ENCODE results near the gene HJV.

HJV gene

DNA sequence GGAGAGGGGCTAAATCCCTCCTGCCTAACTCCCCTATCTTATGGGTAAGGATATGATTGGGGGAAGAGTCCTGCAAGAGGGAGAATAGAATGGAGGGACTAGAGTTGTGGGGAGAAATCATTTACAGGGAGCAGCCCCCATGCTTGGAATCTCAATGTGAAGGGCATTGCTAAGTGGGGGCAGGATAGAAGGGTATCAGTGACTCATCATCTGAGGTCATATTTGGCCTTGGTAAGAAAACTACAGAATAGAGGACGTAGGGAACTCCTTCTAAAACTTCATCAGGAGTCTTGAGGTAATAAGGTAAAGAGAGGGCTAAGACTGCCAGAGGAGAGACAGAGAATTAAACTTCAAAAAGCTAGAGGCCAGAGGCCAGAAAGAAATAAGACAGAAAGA, 487 bp downstream of the HJV start:
- no peak for DNase-seq (ENCODE audit: low read depth in 3 of 3)

DNA sequence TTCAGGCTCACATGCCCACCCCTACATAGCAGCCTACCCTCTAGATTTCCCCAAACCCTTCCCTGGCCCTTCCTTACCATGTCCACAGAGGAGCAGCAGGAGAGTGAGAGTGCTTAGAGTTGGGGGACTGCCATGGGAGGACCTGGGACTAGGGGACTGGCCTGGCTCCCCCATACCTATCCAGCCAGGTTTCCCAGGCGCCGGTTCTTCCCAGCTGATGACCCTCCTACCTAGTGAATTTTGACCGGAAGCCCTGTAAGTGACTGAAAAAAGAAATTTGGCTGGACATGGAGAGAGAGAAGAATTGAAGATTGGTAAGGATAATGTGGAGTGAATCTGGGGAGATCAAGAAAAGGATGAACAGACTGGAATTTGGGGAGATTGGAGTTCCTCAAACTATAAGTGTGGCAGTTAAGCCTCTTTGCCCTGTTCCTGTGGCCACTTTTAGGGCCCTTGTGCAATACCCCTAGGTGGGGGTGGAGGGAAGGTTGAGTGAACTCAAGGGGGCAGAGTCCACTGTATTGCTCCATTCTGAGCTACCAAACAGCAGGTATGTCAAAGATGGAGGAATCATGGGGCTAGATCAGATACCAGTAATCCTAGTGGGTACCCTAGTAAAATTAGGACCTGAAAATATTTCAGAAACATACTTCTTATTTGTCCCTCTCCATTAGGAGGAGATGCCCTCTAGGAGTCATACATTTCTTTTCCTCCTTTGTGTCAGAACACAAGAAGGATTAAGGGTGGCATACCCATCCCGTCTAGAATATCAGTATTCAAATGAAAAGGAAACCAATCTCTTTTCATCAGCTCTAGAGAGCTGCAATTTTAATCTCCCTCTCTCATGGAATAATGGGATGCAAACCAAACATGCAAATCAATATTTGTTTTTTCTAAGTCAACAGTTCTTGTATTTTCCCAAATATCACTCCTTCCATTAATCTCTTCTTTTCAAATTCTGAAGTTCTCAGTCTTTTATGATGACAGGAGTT, 1.2 kb downstream of the HJV start:
- no peak for DNase-seq (ENCODE audit: low read depth in 3 of 3)

DNA sequence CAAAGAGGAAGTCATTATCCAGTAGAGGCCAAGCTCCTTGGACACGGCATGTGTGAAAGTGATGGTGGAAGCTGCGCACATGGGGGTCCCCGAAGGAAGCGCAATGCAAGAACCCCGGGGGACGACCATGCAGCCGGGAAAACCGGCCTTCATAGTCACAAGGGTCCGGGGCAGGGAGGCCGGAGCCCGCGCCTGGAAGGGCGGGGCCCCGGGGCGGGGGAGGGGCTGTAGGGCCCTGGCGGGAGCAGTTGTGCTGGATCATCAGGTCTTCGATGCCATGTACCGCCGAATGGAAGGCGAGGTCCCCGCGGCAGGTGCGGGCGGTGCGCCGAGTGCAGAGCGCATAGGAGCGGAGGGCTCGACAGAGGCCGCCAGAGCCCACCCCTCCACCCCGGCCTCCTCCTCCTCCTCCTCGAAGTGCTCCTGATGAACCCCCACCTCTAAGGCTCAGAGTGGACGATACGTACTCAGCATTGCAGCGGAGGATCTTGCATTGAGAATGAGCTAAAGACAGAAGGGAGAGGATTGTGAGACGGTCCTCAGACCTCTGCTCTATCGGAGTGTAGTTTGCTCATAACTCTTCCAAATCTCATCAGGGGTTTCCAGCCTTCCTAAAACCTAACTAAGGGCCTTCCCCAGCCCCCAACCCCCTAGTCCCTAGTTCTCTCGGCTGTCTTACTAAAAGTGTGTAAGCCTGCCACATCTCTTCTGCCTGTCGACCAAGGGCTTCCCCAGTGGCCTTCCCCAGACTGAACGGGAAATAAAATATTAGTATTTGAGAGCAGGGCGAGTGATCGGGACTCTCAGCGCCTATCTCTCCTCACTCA, 2.1 kb downstream of the HJV start:
- no peak for DNase-seq (ENCODE audit: low read depth in 3 of 3)

DNA sequence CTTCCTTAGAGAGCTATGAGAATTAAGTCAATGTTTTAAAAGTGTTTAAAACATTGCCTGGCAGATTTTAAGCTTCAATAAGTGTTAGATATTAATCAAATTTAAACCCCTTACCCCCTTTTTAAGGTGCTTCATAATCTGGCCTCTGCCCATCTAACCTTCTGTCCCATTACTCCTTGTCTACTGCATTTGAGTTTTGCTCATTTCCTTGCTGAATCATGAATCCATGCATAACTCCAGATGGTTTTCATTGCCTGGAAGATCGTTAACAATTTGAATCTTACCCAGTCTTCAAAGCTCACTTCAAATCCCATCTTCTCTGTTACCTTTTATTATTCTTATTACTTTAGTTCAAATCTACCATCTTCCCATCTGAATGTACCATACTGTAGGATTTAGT, 4.6 kb downstream of the HJV start:
- no peak for DNase-seq (ENCODE audit: low read depth in 3 of 3)

DNA sequence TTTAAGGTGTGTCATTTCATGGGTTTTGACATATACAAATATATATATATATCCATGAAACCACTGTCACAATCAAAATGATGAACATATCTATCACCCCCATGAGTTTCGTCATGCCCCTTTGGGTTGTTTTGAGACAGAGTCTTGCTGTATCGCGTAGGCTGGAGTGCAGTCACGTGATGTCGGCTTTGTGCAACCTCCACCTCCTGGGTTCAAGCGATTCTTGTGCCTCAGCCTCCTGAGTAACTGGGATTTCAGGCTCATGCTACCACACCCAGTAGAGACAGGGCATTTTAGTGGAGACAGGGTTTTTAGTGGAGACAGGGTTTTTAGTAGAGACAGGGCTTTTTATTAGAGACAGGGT, 8.0 kb downstream of the HJV start:
- DNase-seq (ENCODE audit: low read depth in 3 of 3), result no peak

DNA sequence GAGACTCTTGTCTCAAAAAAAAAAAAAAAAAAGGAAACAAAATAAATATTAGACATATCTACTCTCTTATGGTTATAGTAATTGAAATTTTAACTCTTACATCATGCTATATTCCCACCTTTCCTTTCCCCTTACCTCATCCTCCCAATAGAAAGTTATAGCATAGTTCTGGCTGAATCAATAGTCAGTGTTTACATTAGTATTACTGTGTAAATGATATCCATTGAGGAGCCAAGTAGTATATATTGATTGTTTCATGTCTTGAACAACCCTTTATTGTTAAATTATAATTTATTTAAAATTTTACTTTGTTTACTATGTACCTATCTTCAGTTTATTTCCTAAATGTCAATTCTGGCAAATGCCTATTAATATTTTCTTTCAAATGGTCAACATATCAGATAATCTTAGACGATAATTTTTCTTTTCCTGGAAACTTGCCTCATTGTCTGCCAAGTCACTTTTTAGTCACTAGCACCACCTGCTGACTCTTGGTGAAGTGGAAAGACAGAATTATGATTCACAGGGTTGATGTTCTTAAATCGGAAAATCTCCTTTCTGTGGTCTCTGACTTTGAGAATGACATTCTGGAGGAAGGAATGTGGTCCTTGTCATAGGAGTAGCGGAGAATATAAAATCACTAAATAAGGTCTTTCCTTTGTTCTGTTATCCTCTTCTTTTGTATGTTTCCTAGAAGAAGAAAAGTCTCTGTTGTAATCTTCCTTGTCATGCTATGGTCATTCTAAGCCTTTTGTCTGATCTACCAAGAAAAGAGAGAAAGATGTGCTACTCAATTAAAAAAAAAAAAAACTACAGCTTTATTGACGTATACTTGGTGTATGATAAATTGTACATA, 8.6 kb downstream of the HJV start:
- no peak for DNase-seq (ENCODE audit: low read depth in 3 of 3)

DNA sequence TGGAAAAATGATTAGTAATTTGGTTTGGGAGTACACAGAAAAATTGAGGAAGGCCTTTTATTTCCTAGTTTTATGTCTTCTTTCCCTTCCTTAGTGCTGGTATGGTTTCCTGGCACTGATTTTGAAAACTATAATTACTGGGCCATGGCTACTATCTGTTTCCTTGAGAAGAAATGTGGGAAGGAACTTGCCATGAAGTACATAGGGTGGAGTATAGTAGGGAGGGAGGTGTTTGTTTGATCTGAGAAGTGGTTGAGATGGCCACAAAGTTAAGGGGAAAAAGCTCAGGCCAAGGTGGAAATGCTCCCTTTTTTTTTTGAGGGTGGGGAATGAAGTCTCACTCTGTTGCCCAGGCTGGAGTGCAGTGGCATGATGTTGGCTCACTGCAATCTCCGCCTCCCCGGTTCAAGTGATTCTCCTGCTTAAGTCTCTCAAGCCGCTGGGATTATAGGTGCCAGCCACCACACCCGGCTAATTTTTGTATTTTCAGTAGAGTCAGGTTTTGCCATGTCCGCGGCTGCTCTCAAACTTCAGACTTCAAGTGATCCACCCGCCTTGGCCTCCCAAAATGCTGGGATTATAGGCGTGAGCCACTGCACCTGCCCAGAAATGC, 11.3 kb downstream of the HJV start:
- DNase-seq (ENCODE audit: low read depth in 3 of 3), result no peak

DNA sequence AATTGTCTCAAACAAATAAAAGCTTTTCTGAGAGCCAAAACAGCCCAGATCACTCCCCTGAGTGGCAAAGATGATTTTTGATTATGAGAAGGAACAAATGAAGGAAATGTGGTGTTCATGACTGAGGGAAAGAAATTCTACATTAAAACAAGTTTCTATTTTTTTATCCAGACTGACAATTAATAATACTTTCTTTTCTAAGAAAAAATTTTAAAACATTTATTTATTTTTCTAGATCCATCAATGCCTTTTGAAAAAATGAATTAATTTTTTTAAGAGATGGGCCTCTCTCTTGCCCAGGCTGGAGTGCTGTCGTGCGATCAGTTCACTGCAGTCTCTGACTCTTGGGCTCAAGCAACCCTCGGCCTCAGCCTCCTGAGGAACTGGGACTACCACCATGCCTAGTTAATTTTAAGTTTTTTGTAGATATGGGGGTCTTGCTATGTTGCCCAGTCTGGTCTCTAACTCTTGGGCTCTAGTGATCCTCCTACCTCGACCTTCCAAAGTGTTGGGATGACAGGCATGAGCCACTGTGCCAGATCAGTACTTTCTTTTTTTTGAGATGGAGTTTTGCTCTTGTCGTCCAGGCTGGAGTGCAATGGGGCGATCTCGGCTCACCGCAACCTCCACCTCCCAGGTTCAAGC, 13.9 kb downstream of the HJV start:
- no peak for DNase-seq (ENCODE audit: low read depth in 3 of 3)

DNA sequence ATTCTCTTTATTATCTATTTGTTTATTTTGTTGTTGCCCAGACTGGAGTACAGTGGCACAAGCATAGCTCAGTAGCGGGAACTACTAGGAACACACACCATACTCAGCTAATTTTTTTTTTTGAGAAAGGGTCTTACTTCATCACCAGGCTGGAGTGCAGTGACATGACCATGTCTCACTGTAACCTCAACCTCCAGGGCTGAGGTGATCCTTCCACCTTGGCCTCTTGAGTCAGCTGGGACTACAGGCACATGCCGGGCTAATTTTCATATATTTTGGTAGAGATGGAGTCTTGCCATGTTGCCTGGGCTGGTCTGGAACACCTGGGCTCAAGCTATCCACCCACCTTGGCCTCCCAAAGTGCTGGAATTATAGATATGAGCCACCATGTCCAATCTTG, 19.8 kb downstream of the HJV start:
- no peak for DNase-seq (ENCODE audit: low read depth in 3 of 3)

DNA sequence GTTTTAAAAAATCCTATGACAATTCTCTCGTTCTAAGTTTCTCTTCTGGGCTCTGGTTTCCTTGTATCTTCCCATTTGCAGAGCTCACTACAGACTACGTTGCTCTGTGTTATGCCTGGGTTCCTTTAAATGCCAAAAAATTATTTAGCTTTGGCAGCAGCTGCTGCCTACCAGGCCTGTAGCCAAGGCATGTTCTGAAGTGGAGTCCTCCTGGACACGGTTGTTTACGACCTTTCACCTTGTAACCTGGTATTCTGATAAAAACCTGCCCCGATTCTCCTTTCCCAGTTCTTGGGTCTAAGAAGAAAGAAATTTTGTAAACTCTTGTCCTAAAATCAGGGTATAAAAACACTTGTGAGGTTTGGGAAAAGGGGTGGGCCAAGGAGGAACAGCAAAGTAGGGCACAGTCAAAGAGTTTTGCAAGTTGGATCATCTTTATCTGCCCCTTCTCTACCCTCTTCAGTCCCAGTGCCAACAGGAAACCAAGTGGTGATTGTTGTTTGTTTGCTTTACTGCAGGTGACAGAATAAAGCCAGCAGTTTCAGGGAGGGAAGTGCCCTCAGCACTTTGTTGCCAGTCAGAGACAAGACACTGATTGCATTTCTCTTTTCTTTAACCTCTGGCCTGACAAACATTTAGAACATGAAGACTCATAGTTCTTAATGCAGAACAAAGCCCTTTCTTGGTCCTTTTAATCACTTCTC, 22.1 kb downstream of the HJV start:
- no peak for DNase-seq (ENCODE audit: low read depth in 3 of 3)

DNA sequence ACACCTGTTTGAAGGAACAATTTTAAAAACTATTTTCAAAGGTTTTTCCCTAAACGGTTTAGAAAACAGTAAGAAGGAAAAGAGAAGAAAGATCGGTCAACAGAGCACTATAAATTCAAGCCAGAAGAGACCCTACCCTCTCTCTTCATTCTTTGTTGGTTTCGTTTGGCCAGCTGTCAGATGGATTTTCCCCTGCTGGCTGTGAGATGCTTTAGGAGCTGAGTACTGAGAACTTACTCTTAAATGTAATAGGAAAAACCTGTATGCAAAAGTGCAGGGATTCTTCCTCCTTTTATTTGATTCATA, 23.9 kb downstream of the HJV start:
- DNase-seq (ENCODE audit: low read depth in 3 of 3), result no peak

DNA sequence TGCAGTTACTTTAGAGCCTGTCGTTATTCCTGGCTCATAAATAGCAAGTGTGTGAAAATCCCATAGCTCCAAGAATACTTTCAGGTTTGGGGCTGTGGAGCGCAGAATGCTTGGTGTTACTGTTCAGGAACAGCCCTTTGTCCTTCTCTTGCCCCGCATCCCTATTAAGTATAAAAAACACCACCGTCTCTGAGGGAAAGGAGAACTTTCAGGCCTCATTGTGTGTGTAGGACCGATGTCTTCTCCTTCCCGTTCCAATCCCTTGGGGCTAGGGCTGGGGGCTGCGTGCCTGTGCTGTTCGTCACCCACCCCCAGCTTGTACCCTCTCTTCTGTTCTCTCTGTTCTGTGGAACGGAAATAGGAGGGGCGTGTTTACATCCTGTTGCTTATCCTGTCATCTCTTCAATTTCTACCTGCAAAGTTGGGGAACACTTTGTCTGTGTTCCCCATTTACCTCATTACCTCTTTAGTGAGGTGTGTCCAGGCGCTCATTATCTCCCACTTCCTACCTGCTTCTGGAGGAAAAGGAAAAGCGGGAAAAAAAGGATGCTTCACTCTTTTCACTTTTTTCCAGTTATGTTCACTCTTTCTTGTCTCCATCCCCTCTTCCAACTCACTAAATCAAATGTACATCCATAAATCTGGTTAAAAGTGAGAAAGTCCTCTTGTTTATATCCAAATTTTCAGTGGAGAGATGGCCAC, 24.4 kb downstream of the HJV start:
- no peak for DNase-seq (ENCODE audit: low read depth in 3 of 3)

DNA sequence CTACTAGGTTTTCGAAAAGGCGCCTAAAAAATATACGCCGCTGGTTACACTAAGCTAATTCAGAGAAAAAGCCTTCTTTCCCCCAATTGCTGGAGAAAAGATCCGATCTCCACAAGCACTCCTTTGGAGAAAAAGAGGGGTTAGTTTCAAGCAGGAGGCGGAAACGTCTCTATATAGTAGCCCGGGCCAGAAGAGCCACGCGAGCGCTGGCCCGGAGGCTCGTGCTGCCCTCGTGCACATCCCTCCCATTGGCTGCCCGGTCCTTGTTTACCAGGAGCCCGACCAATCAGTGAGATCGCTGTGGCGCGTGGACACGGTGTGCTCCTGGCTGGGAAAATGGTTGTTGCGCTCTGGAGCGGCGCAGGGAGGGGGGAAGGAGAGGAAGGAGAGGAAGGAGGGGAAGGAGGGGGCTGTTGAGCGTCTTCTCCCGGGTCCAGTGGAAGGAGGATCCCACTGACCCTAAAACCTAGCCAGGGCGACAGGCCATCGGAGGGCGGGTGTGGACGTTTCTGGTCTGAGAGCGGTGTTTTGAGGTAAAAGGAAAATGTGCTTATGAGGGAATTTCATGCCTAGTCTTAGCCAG, 25.0 kb downstream of the HJV start, which contains the start of gene TXNIP:
Gene TXNIP, minus strand, starts transcription at position 147 of the 583 bp plus-strand sequence. CDS start 313 bp downstream, outside the sequence.
- peak; percentile 73 to 83 (median 74) for DNase-seq (ENCODE audit: low read depth in 3 of 3)

DNA sequence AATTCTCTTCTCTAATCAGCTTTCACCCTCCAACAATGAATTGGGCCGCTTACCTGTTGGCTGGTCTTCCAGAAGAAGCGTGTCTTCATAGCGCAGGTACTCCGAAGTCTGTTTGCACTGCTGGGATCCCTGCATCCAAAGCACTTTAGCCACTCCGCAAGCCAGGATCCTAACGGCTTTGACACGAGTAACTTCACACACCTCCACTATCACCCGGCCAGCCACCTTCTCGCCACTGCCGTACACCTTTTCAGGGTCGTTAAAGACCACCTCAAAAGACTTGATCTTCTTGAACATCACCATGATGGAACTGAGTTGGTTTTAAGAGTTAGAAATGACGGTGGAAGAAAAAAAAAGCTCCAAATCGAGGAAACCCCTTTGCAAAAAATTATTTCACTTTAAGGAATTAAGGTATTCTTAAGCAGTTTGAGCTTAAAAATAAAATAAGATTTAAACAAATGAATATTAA, 25.5 kb downstream of the HJV start:
- no peak for DNase-seq (ENCODE audit: low read depth in 3 of 3)

DNA sequence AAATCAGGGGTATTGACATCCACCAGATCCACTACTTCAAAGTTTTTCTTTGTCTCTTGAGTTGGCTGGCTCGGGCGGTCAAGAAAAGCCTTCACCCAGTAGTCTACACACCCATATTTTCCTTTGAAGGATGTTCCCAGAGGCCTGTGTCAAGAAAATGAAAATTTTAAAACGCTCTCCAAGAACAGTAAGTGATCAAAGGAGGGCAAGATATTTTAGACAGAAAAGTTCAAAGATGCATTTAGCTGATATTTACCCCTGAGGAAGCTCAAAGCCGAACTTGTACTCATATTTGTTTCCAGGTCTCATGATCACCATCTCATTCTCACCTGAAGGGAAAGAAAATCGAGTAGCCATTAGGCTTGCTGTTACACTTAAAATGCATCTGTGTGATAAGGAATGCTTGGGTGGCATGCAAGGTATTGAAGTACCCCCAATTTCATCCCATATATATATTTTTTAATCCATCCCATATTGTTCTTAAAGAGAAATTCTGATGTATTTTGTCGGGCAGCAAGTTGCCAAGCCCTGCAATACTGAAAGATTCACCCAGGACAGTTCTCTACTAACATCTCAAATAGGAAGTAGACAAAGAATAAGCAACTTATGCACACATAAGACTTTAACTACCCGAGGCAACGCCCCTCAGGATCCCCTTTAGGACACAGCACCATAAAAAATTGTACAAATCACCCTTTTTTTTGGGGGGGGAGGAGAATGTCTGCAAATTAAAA, 26.2 kb downstream of the HJV start:
- DNase-seq (ENCODE audit: low read depth in 3 of 3), result no peak

DNA sequence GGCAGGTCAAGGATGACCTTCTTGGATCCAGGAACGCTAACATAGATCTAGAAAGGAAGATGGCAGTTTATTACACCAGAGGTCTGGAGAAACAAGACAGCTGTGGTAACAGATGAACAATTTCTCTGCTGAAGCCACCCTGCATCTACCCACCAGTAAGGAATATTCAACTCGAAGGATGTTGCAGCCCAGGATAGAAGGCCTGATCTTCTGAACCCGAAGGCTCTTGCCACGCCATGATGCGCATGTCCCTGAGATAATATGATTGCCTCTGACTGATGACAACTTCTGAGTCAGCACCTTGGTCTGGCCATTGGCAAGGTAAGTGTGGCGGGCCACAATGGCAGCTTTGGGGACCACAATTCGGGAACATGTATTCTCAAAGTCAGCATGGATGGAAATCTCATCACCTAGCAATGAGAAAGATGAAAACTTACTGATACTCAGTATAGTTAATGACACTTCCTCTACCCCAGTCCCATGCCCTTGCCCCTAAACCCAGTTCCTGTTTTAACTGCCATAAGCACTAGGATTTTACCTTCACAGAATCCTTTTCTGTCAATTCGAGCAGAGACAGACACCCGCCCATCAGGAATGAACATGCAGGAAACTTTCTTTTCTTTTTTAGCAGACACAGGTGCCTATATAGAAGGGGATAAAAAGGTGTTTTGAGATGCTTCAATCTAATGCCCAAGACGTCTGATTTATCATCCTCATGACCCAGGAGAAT, 27.0 kb downstream of the HJV start:
- no peak for DNase-seq (ENCODE audit: low read depth in 3 of 3)

DNA sequence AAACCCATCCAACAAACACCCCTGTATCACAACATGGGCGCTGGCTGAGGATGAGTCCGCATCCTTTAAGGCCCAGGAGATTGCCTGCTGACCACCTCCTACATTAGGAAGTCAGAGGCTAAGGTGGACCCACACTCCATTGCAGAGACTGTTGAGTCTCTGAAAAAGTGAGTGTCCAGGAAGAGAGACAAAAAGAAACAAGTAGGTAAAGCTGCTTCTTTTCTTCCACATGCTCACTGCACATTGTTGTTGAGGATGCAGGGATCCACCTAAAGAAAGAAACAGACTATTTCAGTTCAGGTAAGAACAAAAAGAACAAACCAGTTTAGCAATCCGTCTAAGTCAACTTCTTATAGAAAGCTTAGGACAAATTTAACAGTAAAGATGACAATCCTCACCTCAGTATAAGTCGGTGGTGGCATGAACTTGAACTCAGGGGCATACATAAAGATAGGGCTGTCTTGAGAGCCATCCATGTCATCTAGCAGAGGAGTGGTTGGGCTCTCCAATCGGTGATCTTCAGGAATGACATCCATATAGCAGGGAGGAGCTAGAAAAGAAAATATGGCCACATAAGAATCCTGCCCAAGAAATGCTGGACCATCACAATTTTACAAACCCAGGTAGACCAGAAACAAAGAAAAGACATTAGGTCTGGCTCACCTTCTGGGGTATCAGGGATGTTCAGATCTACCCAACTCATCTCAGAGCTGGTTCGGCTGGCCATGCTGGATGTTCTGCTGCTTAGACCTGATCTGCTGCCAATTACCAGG, 27.7 kb downstream of the HJV start:
- DNase-seq (ENCODE audit: low read depth in 3 of 3), result no peak

Data from stimulated activated CD4-positive, alpha-beta T cell treated with anti-CD3 and anti-CD28 coated beads, TNF-alpha, amount 100 ng/mL, for 4 hours (primary cell).